ENCODE measurements around the gene DISP2. TPM values are rescaled to one million over a fixed set of nuclear protein-coding genes. Genes with fewer than 3 reads are reported as not detected.

The DISP2 gene
- total and polyA plus RNA-seq, 9 of the 15 experiments (the other 6 are each of a cell fraction or from before 2014, with no cell fraction given), result 0.06 to 0.89 (median 0.15) TPM; not detected in 1

DNA sequence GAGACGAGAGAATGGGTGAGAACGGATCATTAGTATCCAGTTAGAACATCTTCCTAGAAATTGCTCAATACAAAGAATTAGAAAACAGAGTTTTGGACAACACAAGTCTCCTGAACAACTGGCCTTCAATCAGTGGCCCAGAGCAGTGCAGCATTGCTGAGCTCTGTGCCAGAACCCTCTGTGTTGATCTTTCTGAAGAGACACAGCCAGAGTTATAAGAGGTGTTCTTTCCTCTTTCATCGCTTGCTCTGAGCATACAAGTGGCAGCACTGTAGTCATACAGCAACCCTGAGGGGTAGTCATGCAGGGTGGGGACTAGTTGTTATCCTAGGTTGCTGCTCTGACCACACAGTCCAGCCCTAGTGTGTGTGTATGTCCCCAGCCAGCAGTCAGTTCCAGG, 28.5 kb downstream of the DISP2 start (continued):
- TF ChIP-seq, protein P1, sequence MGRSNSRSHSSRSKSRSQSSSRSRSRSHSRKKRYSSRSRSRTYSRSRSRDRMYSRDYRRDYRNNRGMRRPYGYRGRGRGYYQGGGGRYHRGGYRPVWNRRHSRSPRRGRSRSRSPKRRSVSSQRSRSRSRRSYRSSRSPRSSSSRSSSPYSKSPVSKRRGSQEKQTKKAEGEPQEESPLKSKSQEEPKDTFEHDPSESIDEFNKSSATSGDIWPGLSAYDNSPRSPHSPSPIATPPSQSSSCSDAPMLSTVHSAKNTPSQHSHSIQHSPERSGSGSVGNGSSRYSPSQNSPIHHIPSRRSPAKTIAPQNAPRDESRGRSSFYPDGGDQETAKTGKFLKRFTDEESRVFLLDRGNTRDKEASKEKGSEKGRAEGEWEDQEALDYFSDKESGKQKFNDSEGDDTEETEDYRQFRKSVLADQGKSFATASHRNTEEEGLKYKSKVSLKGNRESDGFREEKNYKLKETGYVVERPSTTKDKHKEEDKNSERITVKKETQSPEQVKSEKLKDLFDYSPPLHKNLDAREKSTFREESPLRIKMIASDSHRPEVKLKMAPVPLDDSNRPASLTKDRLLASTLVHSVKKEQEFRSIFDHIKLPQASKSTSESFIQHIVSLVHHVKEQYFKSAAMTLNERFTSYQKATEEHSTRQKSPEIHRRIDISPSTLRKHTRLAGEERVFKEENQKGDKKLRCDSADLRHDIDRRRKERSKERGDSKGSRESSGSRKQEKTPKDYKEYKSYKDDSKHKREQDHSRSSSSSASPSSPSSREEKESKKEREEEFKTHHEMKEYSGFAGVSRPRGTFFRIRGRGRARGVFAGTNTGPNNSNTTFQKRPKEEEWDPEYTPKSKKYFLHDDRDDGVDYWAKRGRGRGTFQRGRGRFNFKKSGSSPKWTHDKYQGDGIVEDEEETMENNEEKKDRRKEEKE (IDR thresholded peaks at IDR 0.05; ENCODE audit: borderline replicate concordance in 1 of 2, control insufficient read depth in 1 of 2, low read depth in 2 of 2, low read length in 1 of 2), result no peak
- TF ChIP-seq HMG20B (CRISPR knock-in tag; IDR thresholded peaks at IDR 0.05) (no peak), ZNF324 (CRISPR knock-in tag; IDR thresholded peaks at IDR 0.05) (no peak), SREBF2 (CRISPR knock-in tag; IDR thresholded peaks at IDR 0.05) (no peak)
- TF ChIP-seq, protein P2, sequence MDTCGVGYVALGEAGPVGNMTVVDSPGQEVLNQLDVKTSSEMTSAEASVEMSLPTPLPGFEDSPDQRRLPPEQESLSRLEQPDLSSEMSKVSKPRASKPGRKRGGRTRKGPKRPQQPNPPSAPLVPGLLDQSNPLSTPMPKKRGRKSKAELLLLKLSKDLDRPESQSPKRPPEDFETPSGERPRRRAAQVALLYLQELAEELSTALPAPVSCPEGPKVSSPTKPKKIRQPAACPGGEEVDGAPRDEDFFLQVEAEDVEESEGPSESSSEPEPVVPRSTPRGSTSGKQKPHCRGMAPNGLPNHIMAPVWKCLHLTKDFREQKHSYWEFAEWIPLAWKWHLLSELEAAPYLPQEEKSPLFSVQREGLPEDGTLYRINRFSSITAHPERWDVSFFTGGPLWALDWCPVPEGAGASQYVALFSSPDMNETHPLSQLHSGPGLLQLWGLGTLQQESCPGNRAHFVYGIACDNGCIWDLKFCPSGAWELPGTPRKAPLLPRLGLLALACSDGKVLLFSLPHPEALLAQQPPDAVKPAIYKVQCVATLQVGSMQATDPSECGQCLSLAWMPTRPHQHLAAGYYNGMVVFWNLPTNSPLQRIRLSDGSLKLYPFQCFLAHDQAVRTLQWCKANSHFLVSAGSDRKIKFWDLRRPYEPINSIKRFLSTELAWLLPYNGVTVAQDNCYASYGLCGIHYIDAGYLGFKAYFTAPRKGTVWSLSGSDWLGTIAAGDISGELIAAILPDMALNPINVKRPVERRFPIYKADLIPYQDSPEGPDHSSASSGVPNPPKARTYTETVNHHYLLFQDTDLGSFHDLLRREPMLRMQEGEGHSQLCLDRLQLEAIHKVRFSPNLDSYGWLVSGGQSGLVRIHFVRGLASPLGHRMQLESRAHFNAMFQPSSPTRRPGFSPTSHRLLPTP (IDR thresholded peaks at IDR 0.05; ENCODE audit: borderline replicate concordance, extremely low read depth, insufficient read length), result no peak

Measured in K562 (cell line).